H1 (cell line): ENCODE results near the gene ABCD1. TPM values are rescaled to one million over a fixed set of nuclear protein-coding genes. Genes with fewer than 3 reads are reported as not detected.

Source experiments
- CTCF ChIA-PET: fragments of 300-600 bp; sonication (Branson Sonifier 250); formaldehyde crosslinking; loops from one replicate; lab custom pipeline; 2021; ENCODE audit not compliant: partially characterized antibody; lab: Charles Lee
- POLR2A ChIA-PET: fragments of 300-600 bp; sonication (Branson Sonifier 250); formaldehyde crosslinking; loops from one replicate; lab custom pipeline; 2021; ENCODE audit warnings: inconsistent platforms; ENCODE audit not compliant: partially characterized antibody; lab: Charles Lee
- DNase-seq, 2 experiments: peaks; one replicate each; pipeline versions ENCODE4 v3.0.0 to v3.0.0-alpha.2; 2010 to 2022; ENCODE audit warnings: low spot score in 2 of 2, low read depth in 1 of 2, mixed read lengths in 1 of 2
- FAIRE-seq: peaks from 2 replicates; lab custom pipeline; 2011; peaks lifted over from hg19 to GRCh38; lab: Jason Lieb, UNC
- H2AFZ ChIP-seq: 2 replicates; pipeline ENCODE4 v1.8.1; 2012; ENCODE audit warnings: low read length, inconsistent platforms
- H2AK5ac ChIP-seq: 2 replicates; pipeline ENCODE4 v1.6.1; 2013; ENCODE audit warnings: low read depth, low read length
- H2BK120ac ChIP-seq: replicated peaks from 2 replicates; pipeline ENCODE3; 2013; ENCODE audit warnings: low read depth, low read length, inconsistent platforms
- H2BK12ac ChIP-seq: 2 replicates; pipeline ENCODE4 v1.6.1; 2013; ENCODE audit warnings: low read depth, low read length
- H2BK15ac ChIP-seq: 2 replicates; pipeline ENCODE4 v1.6.1; 2013; ENCODE audit warnings: low read length
- H2BK20ac ChIP-seq: 2 replicates; pipeline ENCODE4 v1.6.1; 2013; ENCODE audit warnings: low read length
- H2BK5ac ChIP-seq: 2 replicates; pipeline ENCODE4 v1.6.1; 2013; ENCODE audit warnings: low read depth, low read length
- H3K14ac ChIP-seq: 2 replicates; pipeline ENCODE4 v1.6.1; 2013; ENCODE audit warnings: inconsistent platforms; ENCODE audit not compliant: insufficient read length
- H3K18ac ChIP-seq: 2 replicates; pipeline ENCODE4 v1.6.1; 2013; ENCODE audit warnings: low read length; ENCODE audit errors: extremely low read depth
- H3K23ac ChIP-seq: 2 replicates; pipeline ENCODE4 v1.6.1; 2013; ENCODE audit warnings: inconsistent platforms; ENCODE audit not compliant: insufficient read length
- H3K23me2 ChIP-seq: 2 replicates; pipeline ENCODE4 v1.6.1; 2013; ENCODE audit warnings: low read depth, low read length
- H3K27ac ChIP-seq: 2 replicates; pipeline ENCODE4 v1.6.1; 2011; ENCODE audit warnings: low read depth, low read length, inconsistent platforms
- H3K27me3 ChIP-seq, 4 experiments: replicated peaks in 1 of 4; 1 replicate in 1 of 4; 2 replicates in 3 of 4; pipeline versions ENCODE4 v1.6.1 to v1.8.1; 2011 to 2013; ENCODE audit warnings: low read length in 3 of 4, mild to moderate bottlenecking in 3 of 4, inconsistent platforms in 2 of 4, mixed read lengths in 2 of 4, moderate library complexity in 1 of 4; ENCODE audit not compliant: control insufficient read depth in 3 of 4, insufficient read depth in 3 of 4; ENCODE audit errors: extremely low read depth in 1 of 4
- H3K36me3 ChIP-seq, 4 experiments: 2 replicates each; pipeline versions ENCODE4 v1.6.1 to v1.8.1; 2011 to 2013; ENCODE audit warnings: mild to moderate bottlenecking in 4 of 4, low read length in 3 of 4, moderate library complexity in 2 of 4, control low read depth in 1 of 4, inconsistent platforms in 1 of 4; ENCODE audit not compliant: insufficient read depth in 4 of 4, control insufficient read depth in 2 of 4
- H3K4ac ChIP-seq: replicated peaks from 2 replicates; pipeline ENCODE3; 2013; ENCODE audit warnings: low read length, low read depth, mixed read lengths, inconsistent platforms; ENCODE audit not compliant: insufficient read length
- H3K4me1 ChIP-seq, 4 experiments: replicated peaks in 1 of 4; 1 replicate in 1 of 4; 2 replicates in 3 of 4; pipeline versions ENCODE4 v1.6.1 to v1.8.1; 2011 to 2013; ENCODE audit warnings: low read length in 3 of 4, inconsistent platforms in 2 of 4, mixed read lengths in 1 of 4; ENCODE audit not compliant: insufficient read depth in 4 of 4, control insufficient read depth in 3 of 4
- H3K4me2 ChIP-seq, 2 experiments: 2 replicates each; pipeline versions ENCODE4 v1.6.1 to v1.8.1; 2011 to 2013; ENCODE audit warnings: low read depth in 2 of 2, low read length in 2 of 2, control low read depth in 1 of 2, inconsistent platforms in 1 of 2, mild to moderate bottlenecking in 1 of 2; ENCODE audit not compliant: insufficient read depth in 1 of 2
- H3K4me3 ChIP-seq, 4 experiments: fragments of 200-600, 300-600 bp in 1 of 4; sonication (generic), shearing (Covaris generic), sonication (Bioruptor Twin) in 1 of 4; 2 replicates each; pipeline versions ENCODE4 v1.5.1 to v1.8.1; 2011 to 2016; ENCODE audit warnings: low read length in 4 of 4, low read depth in 3 of 4, control low read depth in 2 of 4, inconsistent platforms in 2 of 4, mild to moderate bottlenecking in 2 of 4, mixed read lengths in 1 of 4, moderate library complexity in 1 of 4; ENCODE audit not compliant: insufficient read depth in 2 of 4; ENCODE audit errors: extremely low read depth in 1 of 4
- H3K56ac ChIP-seq: replicated peaks from 2 replicates; pipeline ENCODE3; 2013; ENCODE audit warnings: low read depth, mild to moderate bottlenecking, mixed read lengths, low read length, inconsistent platforms; ENCODE audit not compliant: insufficient read length
- H3K79me1 ChIP-seq: 2 replicates; pipeline ENCODE4 v1.6.1; 2013; ENCODE audit warnings: low read depth, low read length, control low read depth
- H3K79me2 ChIP-seq, 2 experiments: 2 replicates each; pipeline versions ENCODE4 v1.6.1 to v1.8.1; 2012 to 2013; ENCODE audit warnings: low read length in 2 of 2, mild to moderate bottlenecking in 2 of 2, inconsistent platforms in 1 of 2; ENCODE audit not compliant: insufficient read depth in 2 of 2, control insufficient read depth in 1 of 2
- H3K9ac ChIP-seq, 4 experiments: replicated peaks in 1 of 4; 1 replicate in 1 of 4; 2 replicates in 3 of 4; pipeline versions ENCODE4 v1.6.1 to v1.8.1; 2011 to 2013; ENCODE audit warnings: low read depth in 3 of 4, low read length in 3 of 4, control low read depth in 2 of 4, mild to moderate bottlenecking in 2 of 4, moderate library complexity in 2 of 4, inconsistent platforms in 1 of 4; ENCODE audit errors: extremely low read depth in 1 of 4
- H3K9me3 ChIP-seq, 2 experiments: 2 replicates each; pipeline versions ENCODE4 v1.6.1 to v1.8.1; 2012 to 2013; ENCODE audit warnings: mild to moderate bottlenecking in 2 of 2, moderate library complexity in 2 of 2, control low read depth in 1 of 2, inconsistent platforms in 1 of 2, low read depth in 1 of 2, low read length in 1 of 2, mixed read lengths in 1 of 2; ENCODE audit not compliant: insufficient read depth in 2 of 2
- H4K20me1 ChIP-seq, 2 experiments: replicated peaks in 1 of 2; 2 replicates each; pipeline versions ENCODE3 to v1.8.1; 2011 to 2013; ENCODE audit warnings: inconsistent platforms in 2 of 2, low read length in 2 of 2, mild to moderate bottlenecking in 1 of 2; ENCODE audit not compliant: insufficient read depth in 2 of 2, control insufficient read depth in 1 of 2
- H4K5ac ChIP-seq: 2 replicates; pipeline ENCODE4 v1.6.1; 2013; ENCODE audit warnings: low read length, low read depth, mixed read lengths, inconsistent platforms; ENCODE audit not compliant: insufficient read length
- H4K8ac ChIP-seq: 2 replicates; pipeline ENCODE4 v1.8.0; 2013; ENCODE audit warnings: mild to moderate bottlenecking, moderate library complexity, low read length, inconsistent platforms; ENCODE audit not compliant: insufficient read depth; ENCODE audit errors: extremely low read depth
- H4K91ac ChIP-seq: replicated peaks from 2 replicates; pipeline ENCODE3; 2013; ENCODE audit warnings: low read length, mixed read lengths, inconsistent platforms; ENCODE audit not compliant: insufficient read length
- CEBPB ChIP-seq: IDR thresholded peaks from 2 replicates; pipeline ENCODE4 v1.6.1; 2012; ENCODE audit warnings: low read depth, low read length
- E2F6 ChIP-seq: IDR thresholded peaks from 2 replicates; pipeline ENCODE4 v1.6.1; 2012; ENCODE audit warnings: inconsistent platforms
- HDAC2 ChIP-seq, 2 experiments: fragments of 300-600 bp in 1 of 2; sonication (generic) in 1 of 2; IDR thresholded peaks; 2 replicates each; pipeline ENCODE4 v1.6.1; 2011 to 2012; ENCODE audit warnings: low read depth in 2 of 2, low read length in 2 of 2, mild to moderate bottlenecking in 2 of 2, moderate library complexity in 2 of 2, borderline replicate concordance in 1 of 2, inconsistent platforms in 1 of 2
- KDM1A ChIP-seq: fragments of 200-600, 300-600 bp; sonication (generic); IDR thresholded peaks from 2 replicates; pipeline ENCODE4 v1.7.1; 2016; ENCODE audit warnings: mild to moderate bottlenecking, low read length, borderline replicate concordance
- RBBP5 ChIP-seq: IDR thresholded peaks from 2 replicates; pipeline ENCODE4 v1.7.1; 2012; ENCODE audit warnings: low read depth, mild to moderate bottlenecking, inconsistent platforms, low read length, moderate library complexity, borderline replicate concordance
- RNF2 ChIP-seq: fragments of 200-900, 300-1000 bp; sonication (generic); IDR thresholded peaks from 2 replicates; pipeline ENCODE4 v1.7.1; 2016; ENCODE audit warnings: borderline replicate concordance, low read depth, mild to moderate bottlenecking, antibody characterized with exemption, low read length; ENCODE audit not compliant: poor library complexity, severe bottlenecking; ENCODE audit errors: missing control alignments
- SP1 ChIP-seq: IDR thresholded peaks from 2 replicates; pipeline ENCODE4 v1.6.1; 2011; ENCODE audit warnings: low read depth, low read length
- SRF ChIP-seq: IDR thresholded peaks from 2 replicates; pipeline ENCODE4 v1.6.1; 2011; ENCODE audit warnings: mild to moderate bottlenecking, low read depth, low read length, moderate library complexity
- TBP ChIP-seq: IDR thresholded peaks from 2 replicates; pipeline ENCODE4 v1.6.1; 2011; ENCODE audit warnings: low read depth, low read length, improper control_type of control experiment
- WGBS, 2 experiments: shearing (Covaris generic) in 1 of 2; methylation state at CpG; one replicate each; pipeline versions ENCODE4 v1.1.6 to v1.1.7; 2013 to 2015; ENCODE audit warnings: low lambda C conversion rate in 2 of 2, mixed read lengths in 2 of 2, inconsistent platforms in 1 of 2, low coverage in 1 of 2, missing lambda C conversion rate in 1 of 2; ENCODE audit not compliant: insufficient replicate concordance in 2 of 2, insufficient coverage in 1 of 2, insufficient read length in 1 of 2; ENCODE audit errors: extremely low coverage in 1 of 2, missing lambda C conversion rate in 1 of 2; 5-methylcytosine and 5-hydroxymethylcytosine counted together
- polyA plus RNA-seq, 7 experiments: library from polyadenylated mRNA; depleted of rRNA in 3 of 7; stranded (reverse) in 5 of 7; unstranded in 2 of 7; fragments of >200 nt in 5 of 7; fragments of 200-250 nt in 2 of 7; gene quantifications; 1 replicate in 5 of 7; 2 replicates in 1 of 7; 4 replicates in 1 of 7; pipeline versions ENCODE4 v1.2.1 to v1.2.3, GENCODE V29; 2011 to 2013; ENCODE audit warnings: missing spikeins in 2 of 7, mixed read lengths in 2 of 7
- total RNA-seq: library from RNA; stranded (reverse); fragmentation: NEBNext Ultra II Directional; extraction: Animal tissue kit (Norgen Biotek cat#: 25700); gene quantifications from 2 replicates; pipeline ENCODE4 v1.2.1, GENCODE V29; 2021

The ABCD1 gene
- total and polyA plus RNA-seq, 2 of the 8 experiments (the other 6 are each of a cell fraction or from before 2014, with no cell fraction given) = 3.1 to 6.6 TPM

- 92% methylated on average over 15 of the region's 27 CpGs; no CpG with 5 or more reads in 1 of the 2 experiments for WGBS, 2 experiments
- Histone ChIP-seq H3K27ac (no peak overlapping the region), H3K4me2 (no peak overlapping the region), H4K20me1 (peaks cover 0 to under 1% of the 10 kb centered on the region in 2 experiments), H3K18ac (no peak overlapping the region), H2BK15ac (no peak overlapping the region), H3K79me1 (no peaks in the 10 kb centered on the region), H3K27me3 (no peaks in the 10 kb centered on the region), H4K8ac (no peak overlapping the region), H3K4ac (no peak overlapping the region), H3K23me2 (no peaks in the 10 kb centered on the region), H2BK12ac (no peak overlapping the region)
- no peak for FAIRE-seq
- TF ChIP-seq SP1 (no peak), SRF (no peak), HDAC2 (IDR thresholded peaks at IDR 0.05; ENCODE audit: borderline replicate concordance in 1 of 2, low read depth in 2 of 2, low read length in 2 of 2) (no peak), KDM1A (no peak), E2F6 (no peak), RNF2 (no peak), CEBPB (no peak), RBBP5 (no peak), TBP (no peak)
- TF ChIP-seq, all 59 proteins: peak for 0
- CTCF ChIA-PET = interaction anchor here (0.6 to 3.6 kb wide), 10 partner anchors 10 to 70 kb away, joined by 3 to 10 read pairs (median 4); partner anchors contain the start of genes BCAP31 and SLC6A8
- Histone ChIP-seq H3K14ac (no peak overlapping the region), H2AFZ (no peak overlapping the region), H3K9ac (no peak overlapping the region), H3K79me2 (no peaks in the 10 kb centered on the region), H2BK20ac (no peak overlapping the region), H2BK120ac (no peak overlapping the region), H2AK5ac (no peak overlapping the region), H3K36me3 (peaks cover 4 to 13% (median 10%) of the 10 kb centered on the region in 4 experiments; a peak in 7 of 8 replicates), H3K4me1 (peaks cover 0 to 2% (median 0%) of the 10 kb centered on the region in 4 experiments; a peak in 3 of 7 replicates), H3K9me3 (no peaks in the 10 kb centered on the region), H3K56ac (no peak overlapping the region), H2BK5ac (no peak overlapping the region), H3K4me3 (no peak overlapping the region), H4K91ac (no peak overlapping the region), H3K23ac (no peak overlapping the region), H4K5ac (no peak overlapping the region)
- no peak for DNase-seq
- POLR2A ChIA-PET = interaction anchor here (2.5 kb wide), 1 partner anchor 11 kb away, joined by 11 read pairs; no protein-coding TSS in a partner anchor
These were observed 14.7 kb upstream of the ABCD1 start for GRCh38 chrX:153709726-153710674.
